OCI-LY7 (cell line): Measurements from ENCODE around the gene APOC1. TPM values are rescaled to one million over a fixed set of nuclear protein-coding genes. Genes with fewer than 3 reads are reported as not detected.
"Not testable (repeated sequence)": the region's sequence is repeated elsewhere in the genome, so short reads cannot be mapped to it uniquely, and the experiment has no call there.

Experiments
- BruUV-seq: library from RNA; stranded (reverse); fragments of 400-500 nt; replicated peaks from 2 replicates; lab custom pipeline; 2021; lab: Mats Ljungman, UMichigan
- CTCF ChIA-PET: fragments of 300-600 bp; sonication (Branson Sonifier 250); formaldehyde crosslinking; loops from one replicate; lab custom pipeline; 2022; ENCODE audit warnings: antibody characterized with exemption; ENCODE audit not compliant: unreplicated experiment; lab: Charles Lee
- POLR2A ChIA-PET: fragments of 300-600 bp; sonication (Branson Sonifier 250); formaldehyde crosslinking; loops from one replicate; lab custom pipeline; 2022; ENCODE audit warnings: antibody characterized with exemption; lab: Charles Lee
- DNase-seq: peaks from one replicate; pipeline ENCODE4 v3.0.0-alpha.2; 2015; ENCODE audit warnings: low spot score
- H2AFZ ChIP-seq: fragments of 200-600 bp; sonication (generic), shearing (Covaris generic); 2 replicates; pipeline ENCODE4 v1.6.1; 2014; ENCODE audit warnings: mild to moderate bottlenecking, antibody characterized with exemption, low read length, moderate library complexity
- H3K27ac ChIP-seq: fragments of 200-600 bp; sonication (generic); 2 replicates; pipeline ENCODE4 v1.5.1; 2014; ENCODE audit warnings: mixed run types, low read depth, mild to moderate bottlenecking, moderate library complexity, low read length, inconsistent platforms; ENCODE audit not compliant: poor library complexity, severe bottlenecking
- H3K36me3 ChIP-seq: fragments of 200-600 bp; sonication (generic); 2 replicates; pipeline ENCODE4 v1.6.1; 2014; ENCODE audit warnings: mild to moderate bottlenecking, antibody characterized with exemption, low read length, moderate library complexity, mixed read lengths; ENCODE audit not compliant: insufficient read depth
- H3K4me1 ChIP-seq: fragments of 200-600 bp; sonication (generic); 2 replicates; pipeline ENCODE4 v1.5.1; 2014; ENCODE audit warnings: mild to moderate bottlenecking, low read length; ENCODE audit not compliant: insufficient read depth, poor library complexity, severe bottlenecking
- H3K4me2 ChIP-seq: fragments of 200-600 bp; sonication (generic); 2 replicates; pipeline ENCODE4 v1.6.1; 2014; ENCODE audit warnings: mild to moderate bottlenecking, low read length
- H3K4me3 ChIP-seq: fragments of 200-600 bp; sonication (generic); 2 replicates; pipeline ENCODE4 v1.5.1; 2014; ENCODE audit warnings: mild to moderate bottlenecking, low read depth, low read length; ENCODE audit not compliant: poor library complexity, severe bottlenecking
- H3K79me2 ChIP-seq: fragments of 200-600 bp; sonication (generic); 2 replicates; pipeline ENCODE4 v1.6.1; 2016; ENCODE audit warnings: low read depth, mild to moderate bottlenecking, low read length, moderate library complexity, mixed read lengths; ENCODE audit not compliant: insufficient read depth
- H3K9me2 ChIP-seq: fragments of 200-600 bp; sonication (generic); 2 replicates; pipeline ENCODE4 v1.6.1; 2016; ENCODE audit warnings: mild to moderate bottlenecking, low read length, mixed read lengths; ENCODE audit not compliant: insufficient read depth
- H3K9me3 ChIP-seq: fragments of 200-600 bp; sonication (generic); 2 replicates; pipeline ENCODE4 v1.6.1; 2014; ENCODE audit warnings: mild to moderate bottlenecking, mixed run types, low read length, mixed read lengths
- H4K20me1 ChIP-seq: fragments of 200-600 bp; sonication (generic); 2 replicates; pipeline ENCODE4 v1.6.1; 2014; ENCODE audit warnings: mild to moderate bottlenecking, antibody characterized with exemption, low read length, moderate library complexity, mixed read lengths; ENCODE audit not compliant: insufficient read depth
- CTCF ChIP-seq: fragments of 200-600 bp; sonication (generic); conservative IDR thresholded peaks from 2 replicates; pipeline ENCODE4 v1.5.1; 2014; ENCODE audit warnings: mild to moderate bottlenecking, antibody characterized with exemption, low read length, moderate library complexity, mixed read lengths
- EZH2phosphoT487 ChIP-seq: fragments of 200-600 bp; sonication (generic); IDR thresholded peaks from 2 replicates; pipeline ENCODE4 v1.6.1; 2018; ENCODE audit warnings: low read depth, borderline replicate concordance, mild to moderate bottlenecking, mixed run types, antibody characterized with exemption, low read length, moderate library complexity, mixed read lengths
- intact Hi-C: fragments of 100-400 bp; cut with micrococcal nuclease; formaldehyde crosslinking; loops from one replicate; pipeline ENCODE4 v1.10.0; 2022; ENCODE audit not compliant: unreplicated experiment
- total RNA-seq, 2 experiments: library from RNA; depleted of rRNA in 1 of 2; stranded (reverse); fragments of >200 nt in 1 of 2; shearing (Covaris generic) in 1 of 2; gene quantifications; 2 replicates each; pipeline ENCODE4 v1.2.3, GENCODE V29; 2014 to 2022

Gene APOC1
- total RNA-seq, 2 experiments from 2014 or later, result 1.9 TPM; not detected in 1

DNA sequence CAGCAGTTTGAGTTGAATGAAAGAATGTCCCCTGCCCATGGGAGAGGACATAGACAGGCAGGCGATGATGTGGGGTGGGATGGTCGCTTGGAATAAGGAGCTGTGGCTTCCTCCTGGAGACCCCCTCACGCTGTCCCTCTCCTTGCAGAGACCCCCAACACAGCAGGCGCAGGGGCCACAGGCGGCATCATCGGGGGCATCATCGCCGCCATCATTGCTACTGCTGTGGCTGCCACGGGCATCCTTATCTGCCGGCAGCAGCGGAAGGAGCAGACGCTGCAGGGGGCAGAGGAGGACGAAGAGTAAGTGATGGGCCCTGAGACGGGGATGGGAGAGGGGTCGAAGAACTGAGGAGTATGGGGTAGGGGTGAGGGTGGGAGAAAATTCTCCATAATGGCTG, 32.3 kb upstream of the APOC1 start:
- no peak overlapping the region for H2AFZ ChIP-seq
- H3K4me1 ChIP-seq, result peaks cover 6% of the 10 kb centered on the region
- no peak overlapping the region for H3K4me2 ChIP-seq
- no peak for DNase-seq
- no peaks in the 10 kb centered on the region for H3K9me3 ChIP-seq
- H3K9me2 ChIP-seq, result no peaks in the 10 kb centered on the region
- intact Hi-C loops, result no loop called here
- ChIA-PET CTCF (no interaction called here), POLR2A (interaction anchor here (0.5 kb wide), 1 partner anchor 1171 kb away, joined by 3 read pairs; no protein-coding TSS in a partner anchor)
- no peak for TF ChIP-seq EZH2phosphoT487
- TF ChIP-seq CTCF, result no peak
- no peak overlapping the region for H3K27ac ChIP-seq
- no peaks in the 10 kb centered on the region for H3K36me3 ChIP-seq
- no peak overlapping the region for H3K4me3 ChIP-seq
- H4K20me1 ChIP-seq, result no peaks in the 10 kb centered on the region
- BruUV-seq, result no TSS peak
- no peaks in the 10 kb centered on the region for H3K79me2 ChIP-seq

DNA sequence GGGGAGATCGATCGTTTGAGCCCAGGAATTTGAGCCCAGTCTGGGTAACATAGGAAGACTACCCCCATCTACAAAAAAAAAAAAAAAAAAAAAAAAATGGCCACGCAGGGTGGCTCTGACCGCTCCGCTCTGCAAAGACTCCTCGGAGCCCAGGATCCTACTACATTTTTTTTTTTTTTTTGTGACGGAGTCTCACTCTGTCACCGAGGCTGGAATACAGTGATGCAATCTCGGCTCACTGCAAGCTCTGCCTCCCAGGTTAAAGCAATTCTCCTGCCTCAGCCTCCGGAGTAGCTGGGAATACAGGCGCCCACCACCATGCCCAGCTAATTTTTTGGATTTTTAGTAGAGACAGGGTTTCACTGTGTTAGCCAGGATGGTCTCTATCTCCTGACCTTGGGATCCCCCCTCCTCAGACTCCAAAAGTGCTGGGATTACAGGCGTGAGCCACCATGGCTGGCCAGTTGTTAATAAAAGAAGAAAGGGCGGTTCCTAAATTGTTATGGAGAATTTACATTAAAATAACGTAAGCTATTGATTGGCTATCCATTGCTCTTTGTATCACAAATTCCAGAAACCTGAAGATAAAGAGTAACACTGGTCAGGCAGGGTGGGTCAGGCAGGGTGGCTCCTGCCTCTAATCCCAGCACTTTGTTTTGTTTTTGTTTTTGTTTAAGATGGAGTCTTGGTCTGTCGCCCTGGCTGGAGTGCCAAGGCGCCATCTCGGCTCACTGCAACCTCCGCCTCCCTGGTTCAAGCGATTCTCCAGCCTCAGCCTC, 31.6 kb upstream of the APOC1 start:
- POLR2A ChIA-PET, result interaction anchor here (0.5 to 0.6 kb wide), 3 partner anchors 54 to 1170 kb away, joined by 3 read pairs; no protein-coding TSS in a partner anchor

DNA sequence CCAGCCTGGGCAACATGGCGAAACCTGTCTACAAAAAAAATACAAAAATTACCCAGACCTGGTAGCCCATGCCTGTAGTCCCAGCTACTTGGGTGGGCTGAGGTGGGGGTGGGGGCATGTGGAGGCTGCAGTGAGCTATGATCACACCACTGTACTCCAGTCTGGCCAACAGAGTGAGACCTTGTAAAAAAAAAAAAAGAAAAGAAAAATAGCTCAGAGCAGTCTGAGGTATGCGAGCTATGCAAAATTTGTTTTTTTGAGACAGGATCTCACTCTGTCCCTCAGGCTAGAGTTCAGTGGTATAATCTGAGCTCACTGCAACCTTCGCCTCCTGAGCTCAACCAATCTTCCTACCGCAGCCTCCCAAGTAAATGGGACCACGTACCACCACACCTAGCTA, 30.5 kb upstream of the APOC1 start:
- no peaks in the 10 kb centered on the region for H3K36me3 ChIP-seq
- DNase-seq, result no peak
- no TSS peak for BruUV-seq
- CTCF ChIA-PET, result no interaction called here
- TF ChIP-seq CTCF (no peak), EZH2phosphoT487 (no peak)
- H3K9me2 ChIP-seq, result no peaks in the 10 kb centered on the region
- no peak overlapping the region for H3K27ac ChIP-seq
- POLR2A ChIA-PET, result interaction anchor here (0.6 to 1.1 kb wide), 3 partner anchors 34 to 1349 kb away, joined by 3 to 5 read pairs (median 4); no protein-coding TSS in a partner anchor
- H3K79me2 ChIP-seq, result no peaks in the 10 kb centered on the region
- no peak overlapping the region for H3K4me2 ChIP-seq
- no peaks in the 10 kb centered on the region for H3K4me1 ChIP-seq
- H4K20me1 ChIP-seq, result no peaks in the 10 kb centered on the region
- intact Hi-C loops, result no loop called here
- H2AFZ ChIP-seq, result no peak overlapping the region
- H3K4me3 ChIP-seq, result no peak overlapping the region
- no peaks in the 10 kb centered on the region for H3K9me3 ChIP-seq

More for the DNA sequence above, 31.6 kb upstream of the APOC1 start:
- H3K9me3 ChIP-seq, DNase-seq, H3K9me2 ChIP-seq, H3K36me3 ChIP-seq, H4K20me1 ChIP-seq, H3K4me2 ChIP-seq, BruUV-seq, intact Hi-C loops, H3K4me3 ChIP-seq, H2AFZ ChIP-seq, H3K79me2 ChIP-seq, H3K4me1 ChIP-seq, H3K27ac ChIP-seq, CTCF ChIA-PET: not testable (repeated sequence)
